Activated CD8-positive, alpha-beta T cell treated with anti-CD3 and anti-CD28 coated beads for 36 hours (primary cell): ENCODE results near the gene CLNK. TPM values are rescaled to one million over a fixed set of nuclear protein-coding genes. Genes with fewer than 3 reads are reported as not detected.

Experiments
- ATAC-seq: fragments of 200-7000 bp; cut with Tn5 transposase; one replicate; pipeline ENCODE4 v1.10.0; 2021; ENCODE audit warnings: mild to moderate bottlenecking, moderate library complexity
- CTCF ChIA-PET: fragments of 350-600 bp; sonication (Branson Sonifier 250); formaldehyde crosslinking; loops from one replicate; lab custom pipeline; 2021; ENCODE audit warnings: antibody characterized with exemption; lab: Charles Lee
- POLR2A ChIA-PET: fragments of 350-600 bp; sonication (Branson Sonifier 250); formaldehyde crosslinking; loops from one replicate; lab custom pipeline; 2021; ENCODE audit warnings: antibody characterized with exemption; lab: Charles Lee
- DNase-seq: peaks from one replicate; pipeline ENCODE4 v3.0.0-alpha.2; 2020
- H3K27ac Mint-ChIP-seq: one replicate; pipeline ENCODE4 v1.8.0; 2021; ENCODE audit warnings: mild to moderate bottlenecking, mixed read lengths
- H3K27me3 Mint-ChIP-seq: one replicate; pipeline ENCODE4 v1.8.0; 2021; ENCODE audit warnings: mixed read lengths
- H3K36me3 Mint-ChIP-seq: one replicate; pipeline ENCODE4 v1.8.0; 2021; ENCODE audit warnings: low read depth, mixed read lengths
- H3K4me1 Mint-ChIP-seq: one replicate; pipeline ENCODE4 v1.8.0; 2021; ENCODE audit warnings: low read depth, mixed read lengths
- H3K4me3 Mint-ChIP-seq: one replicate; pipeline ENCODE4 v1.8.0; 2021; ENCODE audit warnings: mild to moderate bottlenecking, moderate library complexity, mixed read lengths
- H3K9me3 Mint-ChIP-seq: one replicate; pipeline ENCODE4 v1.8.0; 2021; ENCODE audit warnings: mixed read lengths
- intact Hi-C: fragments of 100-400 bp; cut with micrococcal nuclease; formaldehyde crosslinking; loops from one replicate; pipeline ENCODE4 v1.10.0; 2022
- total RNA-seq, 2 experiments: library from RNA; stranded (reverse); gene quantifications; one replicate each; pipeline ENCODE4 v1.2.3, GENCODE V29; 2021
- TF ChIP-seq, protein P1 (sequence below): fragments of 200-600 bp; IDR thresholded peaks from one replicate; pipeline ENCODE4 v1.8.0; 2022; ENCODE audit warnings: antibody characterized with exemption, mild to moderate bottlenecking

CLNK gene
- total RNA-seq, 2 experiments from 2014 or later: 0.18 TPM; not detected in 1

DNA sequence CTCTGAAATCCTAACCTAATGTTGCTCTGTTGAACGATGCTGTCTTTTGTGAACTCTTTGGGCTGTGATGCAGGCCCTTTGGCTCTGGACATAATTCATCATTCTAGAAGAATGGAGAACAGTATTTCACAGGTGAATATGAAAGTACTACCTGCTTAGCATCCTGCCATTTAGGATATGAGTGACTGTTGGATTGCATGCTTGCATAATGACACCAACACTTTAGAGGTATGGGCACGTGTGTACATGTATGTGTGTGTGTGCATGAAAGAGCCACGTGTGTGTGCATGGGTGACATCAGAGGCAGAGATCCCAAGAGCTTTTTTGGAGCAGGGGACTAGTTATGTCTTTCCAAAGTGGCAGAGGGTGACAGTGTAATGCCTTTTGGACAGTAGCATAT is 157.1 kb downstream of the CLNK start:
- POLR2A ChIA-PET: no interaction called here
- DNase-seq: no peak
- no peaks in the 10 kb centered on the region for H3K9me3 Mint-ChIP-seq

DNA sequence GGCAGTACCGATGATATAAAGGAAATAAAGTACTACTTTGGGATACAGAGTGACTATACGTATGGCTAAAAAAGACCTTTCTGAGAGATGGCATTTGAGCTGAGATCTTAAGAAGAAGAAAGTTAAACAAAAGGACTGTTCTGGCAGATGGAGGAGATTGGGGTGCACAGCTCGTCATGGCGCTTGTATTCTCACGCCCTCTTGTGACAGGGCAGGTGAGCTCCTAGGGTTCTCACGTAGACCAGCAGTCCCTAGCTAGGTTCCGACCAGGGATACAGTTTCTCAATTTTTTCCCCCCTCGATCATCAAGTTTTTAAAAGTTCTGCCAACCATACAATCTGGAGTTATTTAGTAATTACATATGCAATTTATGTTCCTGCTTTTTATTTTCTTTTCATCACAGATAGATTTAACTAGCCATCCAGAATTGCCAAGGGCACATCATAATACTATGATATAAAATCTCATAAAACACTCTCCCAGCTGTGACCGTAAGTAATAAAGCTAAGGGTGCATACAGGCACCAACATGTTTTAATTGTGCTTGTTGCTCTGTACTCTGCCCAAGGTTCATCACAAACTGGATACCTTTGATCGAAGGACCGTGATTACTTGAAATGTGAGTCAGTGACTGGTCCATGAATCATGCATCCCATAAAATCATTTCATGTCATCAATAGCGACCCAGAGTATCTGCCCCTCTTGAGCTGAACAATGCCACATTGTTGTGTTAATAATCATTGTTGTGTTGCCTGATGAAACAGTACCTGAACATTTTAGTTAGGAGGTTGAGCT is 157.9 kb downstream of the CLNK start:
- ChIA-PET POLR2A (no interaction called here), CTCF (interaction anchor here (0.9 to 1.7 kb wide), 4 partner anchors 10 to 86 kb away, joined by 3 to 17 read pairs (median 5); no protein-coding TSS in a partner anchor)
- no peaks in the 10 kb centered on the region for H3K4me1 Mint-ChIP-seq

More for the DNA sequence above, 157.1 kb downstream of the CLNK start:
- Mint-ChIP-seq H3K36me3 (no peaks in the 10 kb centered on the region), H3K4me3 (no peak overlapping the region), H3K27me3 (no peaks in the 10 kb centered on the region), H3K27ac (no peak overlapping the region), H3K4me1 (no peaks in the 10 kb centered on the region)
- no peak for ATAC-seq
- intact Hi-C loops: no loop called here
- CTCF ChIA-PET: interaction anchor here (1.2 to 1.7 kb wide), 2 partner anchors 11 kb away, joined by 3 to 17 read pairs; no protein-coding TSS in a partner anchor
- TF ChIP-seq, protein P1, sequence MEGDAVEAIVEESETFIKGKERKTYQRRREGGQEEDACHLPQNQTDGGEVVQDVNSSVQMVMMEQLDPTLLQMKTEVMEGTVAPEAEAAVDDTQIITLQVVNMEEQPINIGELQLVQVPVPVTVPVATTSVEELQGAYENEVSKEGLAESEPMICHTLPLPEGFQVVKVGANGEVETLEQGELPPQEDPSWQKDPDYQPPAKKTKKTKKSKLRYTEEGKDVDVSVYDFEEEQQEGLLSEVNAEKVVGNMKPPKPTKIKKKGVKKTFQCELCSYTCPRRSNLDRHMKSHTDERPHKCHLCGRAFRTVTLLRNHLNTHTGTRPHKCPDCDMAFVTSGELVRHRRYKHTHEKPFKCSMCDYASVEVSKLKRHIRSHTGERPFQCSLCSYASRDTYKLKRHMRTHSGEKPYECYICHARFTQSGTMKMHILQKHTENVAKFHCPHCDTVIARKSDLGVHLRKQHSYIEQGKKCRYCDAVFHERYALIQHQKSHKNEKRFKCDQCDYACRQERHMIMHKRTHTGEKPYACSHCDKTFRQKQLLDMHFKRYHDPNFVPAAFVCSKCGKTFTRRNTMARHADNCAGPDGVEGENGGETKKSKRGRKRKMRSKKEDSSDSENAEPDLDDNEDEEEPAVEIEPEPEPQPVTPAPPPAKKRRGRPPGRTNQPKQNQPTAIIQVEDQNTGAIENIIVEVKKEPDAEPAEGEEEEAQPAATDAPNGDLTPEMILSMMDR: no peak

DNA sequence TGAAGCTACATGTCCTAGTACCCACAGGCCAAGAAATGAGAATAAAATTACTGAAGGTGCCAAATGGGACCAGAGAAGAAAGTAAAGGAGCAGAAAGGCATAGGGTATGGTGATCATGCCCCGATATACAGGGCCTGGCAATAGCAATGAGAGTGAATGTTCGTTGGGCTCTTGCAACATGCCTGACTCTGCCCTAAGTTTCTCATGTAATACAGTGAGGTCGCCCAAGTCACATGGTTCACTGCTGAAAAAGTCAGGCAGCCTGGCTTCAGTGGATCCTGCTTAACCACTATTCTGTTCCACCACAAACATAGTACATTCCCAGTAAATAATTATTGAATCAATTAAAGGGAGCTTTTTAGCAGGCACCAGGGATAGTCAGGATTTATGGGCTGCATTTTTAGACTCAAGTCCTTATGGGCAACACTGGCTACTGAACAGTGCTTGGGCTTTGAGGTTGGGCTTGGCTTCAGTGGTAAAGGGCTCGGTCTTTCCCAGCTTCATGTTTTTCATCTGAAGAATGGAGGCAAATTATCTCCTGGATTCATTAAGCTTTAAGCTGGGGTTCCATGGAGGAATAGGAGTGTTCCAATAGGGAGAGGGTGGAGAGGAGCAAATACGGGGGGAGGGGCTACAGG is 160.3 kb downstream of the CLNK start:
- no peak overlapping the region for H3K27ac Mint-ChIP-seq
- no peak overlapping the region for H3K4me3 Mint-ChIP-seq
- no peak for ATAC-seq
- DNase-seq: no peak
- TF ChIP-seq, protein P1: no peak
- ChIA-PET CTCF (interaction anchor here (1.3 to 2.9 kb wide), 3 partner anchors 13 to 63 kb away, joined by 3 to 11 read pairs (median 4); no protein-coding TSS in a partner anchor), POLR2A (no interaction called here)
- H3K9me3 Mint-ChIP-seq: no peaks in the 10 kb centered on the region
- no peaks in the 10 kb centered on the region for H3K36me3 Mint-ChIP-seq
- H3K27me3 Mint-ChIP-seq: no peaks in the 10 kb centered on the region
- intact Hi-C loops: no loop called here
- no peaks in the 10 kb centered on the region for H3K4me1 Mint-ChIP-seq

More for the DNA sequence above, 157.9 kb downstream of the CLNK start:
- Mint-ChIP-seq H3K9me3 (no peaks in the 10 kb centered on the region), H3K27me3 (no peaks in the 10 kb centered on the region), H3K27ac (no peak overlapping the region), H3K36me3 (no peaks in the 10 kb centered on the region), H3K4me3 (no peak overlapping the region)
- intact Hi-C loops: no loop called here
- DNase-seq (no peak), ATAC-seq (no peak)
- TF ChIP-seq, protein P1: no peak

DNA sequence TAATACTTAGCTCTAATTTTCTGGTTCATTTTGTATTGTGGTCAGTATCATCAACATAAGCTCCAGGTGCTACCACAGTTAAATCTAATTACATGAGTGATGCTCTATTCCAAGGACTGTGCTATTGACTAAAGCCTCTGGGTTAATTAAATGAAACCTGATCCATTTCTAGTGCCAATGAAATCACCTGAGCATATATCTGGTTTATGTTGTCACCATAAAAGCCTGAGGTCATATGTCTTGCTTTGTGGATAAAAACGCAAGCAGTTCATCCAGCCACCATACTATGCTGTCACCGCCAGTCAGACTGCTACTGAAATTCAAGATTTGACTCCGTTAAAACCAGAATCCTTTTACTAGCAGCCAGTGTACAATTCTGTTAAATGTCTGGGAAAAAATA is 163.1 kb downstream of the CLNK start:
- H3K4me3 Mint-ChIP-seq: no peak overlapping the region
- TF ChIP-seq, protein P1: no peak
- H3K4me1 Mint-ChIP-seq: no peaks in the 10 kb centered on the region
- ATAC-seq: no peak
- no peaks in the 10 kb centered on the region for H3K36me3 Mint-ChIP-seq
- intact Hi-C loops: no loop called here
- CTCF ChIA-PET: no interaction called here
- POLR2A ChIA-PET: no interaction called here
- no peaks in the 10 kb centered on the region for H3K27me3 Mint-ChIP-seq
- no peak for DNase-seq
- no peak overlapping the region for H3K27ac Mint-ChIP-seq
- no peaks in the 10 kb centered on the region for H3K9me3 Mint-ChIP-seq

DNA sequence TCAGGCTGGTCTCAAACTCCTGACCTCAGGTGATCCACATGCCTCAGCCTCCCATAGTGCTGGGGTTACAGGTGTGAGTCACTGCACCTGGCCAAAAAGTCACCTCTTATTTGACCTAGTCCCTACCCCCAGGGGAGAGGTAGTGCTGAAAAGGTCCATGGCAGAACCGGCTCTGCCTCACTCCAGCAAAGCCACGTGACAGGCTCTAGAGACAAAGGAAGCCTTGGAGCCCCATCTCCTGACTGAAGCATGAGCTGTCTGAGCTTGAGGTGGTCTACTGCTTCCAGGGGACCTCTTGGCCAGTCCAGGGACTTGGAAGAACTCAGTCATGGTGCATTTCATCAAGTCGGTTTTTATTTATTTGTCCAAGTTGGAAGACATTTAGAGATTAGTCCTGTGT is 174.8 kb downstream of the CLNK start:
- ChIA-PET POLR2A (no interaction called here), CTCF (no interaction called here)
- DNase-seq (no peak), ATAC-seq (no peak)
- intact Hi-C loops: no loop called here
- Mint-ChIP-seq H3K9me3 (peaks cover 5% of the 10 kb centered on the region), H3K27me3 (no peaks in the 10 kb centered on the region), H3K4me1 (peaks cover 5% of the 10 kb centered on the region), H3K27ac (no peak overlapping the region), H3K36me3 (no peaks in the 10 kb centered on the region), H3K4me3 (no peak overlapping the region)
- TF ChIP-seq, protein P1: no peak
